H1 (cell line): Measurements from ENCODE around the gene KCNQ1. TPM values are rescaled to one million over a fixed set of nuclear protein-coding genes. Genes with fewer than 3 reads are reported as not detected.

Source experiments
- ATF2 ChIP-seq: IDR thresholded peaks from 2 replicates; pipeline ENCODE4 v1.6.1; 2012; ENCODE audit warnings: low read length, inconsistent platforms
- ATF3 ChIP-seq: IDR thresholded peaks from 2 replicates; pipeline ENCODE4 v1.6.1; 2011; ENCODE audit warnings: low read depth, mild to moderate bottlenecking, low read length; ENCODE audit not compliant: insufficient read depth
- BACH1 ChIP-seq: IDR thresholded peaks from 2 replicates; pipeline ENCODE4 v1.6.1; 2012; ENCODE audit warnings: low read length, improper control_type of control experiment
- CHD7 ChIP-seq: fragments of 300-600 bp; sonication (generic); IDR thresholded peaks from 2 replicates; pipeline ENCODE4 v1.7.1; 2012; ENCODE audit warnings: low read length, moderate library complexity, mild to moderate bottlenecking, inconsistent platforms; ENCODE audit not compliant: insufficient replicate concordance
- KDM4A ChIP-seq: IDR thresholded peaks from one replicate; pipeline ENCODE4 v1.7.1; 2012; ENCODE audit warnings: low read depth, mild to moderate bottlenecking, moderate library complexity, low read length, inconsistent platforms; ENCODE audit not compliant: severe bottlenecking
- polyA plus RNA-seq, 7 experiments: library from polyadenylated mRNA; depleted of rRNA in 3 of 7; stranded (reverse) in 5 of 7; unstranded in 2 of 7; fragments of >200 nt in 5 of 7; fragments of 200-250 nt in 2 of 7; gene quantifications; 1 replicate in 5 of 7; 2 replicates in 1 of 7; 4 replicates in 1 of 7; pipeline versions ENCODE4 v1.2.1 to v1.2.3, GENCODE V29; 2011 to 2013; ENCODE audit warnings: missing spikeins in 2 of 7, mixed read lengths in 2 of 7
- total RNA-seq: library from RNA; stranded (reverse); fragmentation: NEBNext Ultra II Directional; extraction: Animal tissue kit (Norgen Biotek cat#: 25700); gene quantifications from 2 replicates; pipeline ENCODE4 v1.2.1, GENCODE V29; 2021

Gene KCNQ1
- total and polyA plus RNA-seq, 2 of the 8 experiments (the other 6 are each of a cell fraction or from before 2014, with no cell fraction given) = 1.9 to 2.0 TPM

- TF ChIP-seq CHD7 (no peak), ATF3 (no peak), KDM4A (no peak), ATF2 (no peak), BACH1 (no peak)
These were observed 383.0 kb downstream of the KCNQ1 start (continued) for GRCh38 chr11:2827792-2828191.
